Right renal pelvis (tissue), 4 donors: ENCODE measurements around the gene PDE4B. TPM values are rescaled to one million over a fixed set of nuclear protein-coding genes. Genes with fewer than 3 reads are reported as not detected.
A peak's percentile ranks its signal among the peaks of the same experiment; 100 is the strongest.
"Not testable (repeated sequence)": the region's sequence is repeated elsewhere in the genome, so short reads cannot be mapped to it uniquely, and the experiment has no call there.

Source experiments
- DNase-seq, 4 donors: peaks; one replicate each; pipeline ENCODE4 v3.0.0-alpha.2; 2013; ENCODE audit warnings: low read depth in 4 of 4, low spot score in 3 of 4, missing footprints in 1 of 4
- polyA plus RNA-seq, 4 donors: library from polyadenylated mRNA; unstranded; fragments of 120-200 nt; gene quantifications; one replicate each; pipeline ENCODE4 v1.2.1, GENCODE V29; 2013; ENCODE audit not compliant: insufficient read length in 4 of 4

The PDE4B gene
- polyA plus RNA-seq, 4 donors = 7.7 to 10.3 (median 9.0) TPM

GRCh38 chr1:65949230-65949626 is 156.5 kb downstream of the PDE4B start:
- no peak for DNase-seq

- DNase-seq = no peak
Observed at GRCh38 chr1:65949933-65950332, 157.2 kb downstream of the PDE4B start.

GRCh38 chr1:65952696-65953095 is 160.0 kb downstream of the PDE4B start:
- DNase-seq = no peak

DNA sequence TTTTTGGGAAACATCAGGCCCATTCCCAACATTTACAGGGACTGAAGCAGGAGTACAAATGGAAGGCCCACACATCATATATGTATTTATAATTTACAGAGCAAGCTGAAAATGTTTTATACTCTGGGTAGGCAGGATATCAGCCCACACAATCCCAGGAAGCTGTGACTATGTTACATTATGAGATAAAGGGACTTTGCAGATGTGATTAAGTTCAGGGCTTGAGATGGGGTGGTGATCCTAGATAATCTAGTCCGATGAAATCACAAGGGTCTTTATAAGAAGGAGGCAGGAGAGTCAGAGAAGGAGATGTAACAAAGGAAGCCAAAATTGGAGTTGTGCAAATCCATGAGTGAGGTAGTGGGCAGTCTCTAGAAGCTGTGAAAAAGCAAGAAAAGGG is 160.5 kb downstream of the PDE4B start:
- DNase-seq = no peak

DNA sequence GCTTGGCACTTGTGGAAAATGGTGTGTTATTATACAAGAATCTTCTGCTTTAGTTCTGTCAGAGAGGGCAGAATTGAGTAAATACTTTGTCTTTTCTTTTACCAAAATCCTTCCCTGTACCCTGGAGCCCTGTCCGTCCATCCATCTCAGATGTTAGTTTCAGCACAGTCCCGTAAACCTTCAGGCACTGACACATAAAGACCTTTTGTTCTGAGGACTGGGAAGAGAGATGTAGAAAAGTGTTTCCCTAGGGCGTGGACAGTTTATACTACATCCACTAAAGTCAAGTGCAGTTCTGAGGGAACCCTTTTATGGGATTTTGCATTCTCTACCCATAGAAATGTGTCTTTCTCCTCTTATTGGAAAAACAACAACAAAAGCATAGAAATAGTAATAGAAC is 162.4 kb downstream of the PDE4B start:
- DNase-seq = no peak

- DNase-seq = no peak
Observed at GRCh38 chr1:65955503-65955902, 162.8 kb downstream of the PDE4B start.

DNA sequence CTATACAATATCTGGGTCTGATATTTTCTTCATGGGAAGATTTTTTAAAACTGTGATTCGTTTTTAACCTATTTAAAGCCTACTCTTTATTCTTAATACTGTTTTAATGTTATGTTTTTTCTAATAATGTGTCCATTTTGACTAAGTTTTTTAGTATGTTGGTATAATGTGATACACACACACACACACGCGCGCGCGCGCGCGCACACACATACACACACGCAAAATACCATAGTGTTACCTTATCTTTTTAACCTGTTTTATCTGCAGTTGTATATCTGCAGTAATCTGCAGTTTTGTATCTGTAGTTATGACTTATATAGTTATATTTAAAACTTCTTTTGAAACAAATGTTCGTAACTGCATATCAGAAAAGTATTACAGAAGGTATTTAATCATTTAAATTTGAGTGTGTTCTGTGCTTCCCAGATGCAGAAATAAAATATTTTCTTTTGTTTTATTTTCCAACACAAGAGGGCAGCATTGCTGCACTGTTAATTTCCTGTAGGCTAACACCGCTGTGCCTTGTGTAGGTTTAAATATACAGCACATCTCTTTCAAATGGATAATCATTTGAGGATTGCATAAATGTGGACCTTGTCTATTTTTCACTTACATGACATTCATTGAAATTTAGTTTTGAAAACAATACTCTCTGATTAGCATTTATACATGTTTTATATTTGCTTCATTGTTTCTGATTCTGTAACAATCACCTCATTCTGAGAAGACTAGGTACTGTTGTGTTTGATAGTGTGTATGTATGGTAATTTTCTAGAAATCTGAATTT is 166.1 kb downstream of the PDE4B start:
- DNase-seq = peak; percentile 31 to 49 (median 42)

GRCh38 chr1:65959896-65960567 is 167.3 kb downstream of the PDE4B start:
- no peak for DNase-seq

DNA sequence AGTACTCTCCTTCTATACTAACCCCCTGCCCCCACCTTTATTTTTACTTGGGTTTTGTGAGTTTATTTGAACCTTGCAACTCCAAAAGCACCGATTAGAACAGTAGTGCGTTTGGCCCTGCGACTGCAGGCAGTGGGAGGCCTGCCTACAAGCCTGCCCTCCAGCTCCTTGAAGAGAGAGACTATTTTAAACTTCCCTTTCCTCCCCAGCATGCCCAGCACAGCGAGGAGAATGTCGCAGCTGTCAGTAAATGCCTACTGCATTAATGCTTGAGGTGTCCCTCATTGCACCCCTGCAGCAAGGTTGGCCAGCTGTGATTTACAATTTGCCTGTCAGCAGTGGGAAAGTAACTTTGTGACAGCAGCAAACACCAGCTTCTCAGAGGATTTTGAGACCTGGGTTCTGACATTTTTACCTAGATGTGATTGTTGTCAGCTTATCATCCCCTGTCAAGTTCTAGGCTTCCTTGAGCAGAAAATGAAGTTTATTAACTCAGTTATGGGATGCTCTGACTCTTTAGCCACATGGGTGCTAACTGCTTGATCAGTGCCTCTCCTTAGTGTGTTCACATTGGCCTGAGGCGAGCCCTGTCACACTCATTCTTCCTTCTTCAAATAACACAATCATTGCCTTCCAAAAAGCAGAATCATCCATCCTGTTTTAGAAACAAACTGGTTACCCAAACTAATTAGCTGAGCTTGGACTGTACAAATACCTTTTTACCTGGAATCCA is 170.6 kb downstream of the PDE4B start:
- DNase-seq = no peak

DNA sequence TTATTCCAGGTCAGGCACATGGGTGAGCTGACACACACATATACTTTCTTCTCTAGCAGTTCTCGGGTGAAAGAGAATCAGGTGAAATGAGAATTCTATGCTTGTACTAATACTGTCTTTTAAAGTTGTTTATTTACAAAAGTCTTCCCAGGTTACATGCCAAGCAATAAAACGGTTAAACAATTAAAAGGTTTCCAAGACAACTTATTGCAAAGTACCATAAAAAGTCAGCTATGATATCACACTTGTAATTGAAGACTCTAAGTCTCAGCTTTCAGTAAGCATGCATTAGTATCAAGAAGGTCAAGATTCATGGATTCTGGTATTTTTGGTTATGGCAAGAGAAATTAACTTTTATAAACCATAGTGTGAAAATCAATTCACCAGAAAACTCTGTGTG is 171.4 kb downstream of the PDE4B start:
- DNase-seq = no peak

DNA sequence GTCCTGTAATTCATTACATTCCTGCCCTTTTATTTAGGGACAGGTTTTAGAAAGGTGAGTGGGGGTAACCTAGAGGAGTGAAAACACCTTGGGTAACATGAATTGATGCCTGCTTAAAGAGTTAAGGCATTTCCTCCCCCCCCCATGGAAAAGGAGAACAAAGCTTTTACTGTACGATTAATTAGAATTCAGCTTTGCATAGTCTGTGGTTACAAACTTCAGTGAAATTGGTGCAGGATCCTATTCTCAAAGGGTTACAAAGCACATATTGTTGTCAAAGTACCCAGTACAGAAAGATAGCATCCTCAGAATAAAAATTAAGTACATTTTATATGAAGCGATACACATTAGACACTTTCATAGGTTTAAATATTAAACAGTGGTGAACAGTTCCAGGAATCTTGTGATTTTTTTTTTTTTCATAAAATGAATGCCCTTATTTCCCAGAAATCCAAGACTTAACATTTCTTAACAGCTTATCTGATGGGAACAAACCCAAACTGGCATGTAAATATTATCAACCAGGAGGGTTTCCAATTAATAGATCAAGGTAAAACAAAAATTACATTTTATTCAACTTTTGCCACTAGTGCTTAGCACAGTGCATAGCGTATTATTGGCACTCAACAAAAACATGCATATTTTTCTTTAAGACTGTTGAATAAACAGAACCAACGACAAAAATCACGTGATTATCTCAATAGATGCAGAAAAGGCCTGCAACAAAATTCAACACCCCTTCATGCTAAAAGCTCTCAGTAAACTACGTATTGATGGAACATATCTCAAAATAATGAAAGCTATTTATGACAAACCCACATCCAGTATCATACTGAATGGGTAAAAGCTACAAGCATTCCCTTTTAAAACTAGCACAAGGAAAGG is 172.7 kb downstream of the PDE4B start:
- no peak for DNase-seq

DNA sequence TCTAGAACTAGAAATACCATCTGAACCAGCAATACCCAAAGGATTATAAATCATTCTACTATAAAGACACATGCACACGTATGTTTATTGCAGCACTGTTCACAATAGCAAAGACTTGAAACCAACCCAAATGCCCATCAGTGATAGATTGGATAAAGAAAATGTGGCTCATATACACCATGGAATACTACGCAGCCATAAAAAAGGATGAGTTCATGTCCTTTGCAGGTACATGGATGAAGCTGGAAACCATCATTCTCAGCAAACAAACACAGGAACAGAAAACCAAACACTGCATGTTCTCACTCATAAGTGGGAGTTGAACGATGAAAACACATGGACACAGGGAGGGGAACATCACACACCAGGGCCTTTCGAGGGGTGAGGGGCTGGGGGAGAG is 174.8 kb downstream of the PDE4B start:
- not testable (repeated sequence) for DNase-seq

DNA sequence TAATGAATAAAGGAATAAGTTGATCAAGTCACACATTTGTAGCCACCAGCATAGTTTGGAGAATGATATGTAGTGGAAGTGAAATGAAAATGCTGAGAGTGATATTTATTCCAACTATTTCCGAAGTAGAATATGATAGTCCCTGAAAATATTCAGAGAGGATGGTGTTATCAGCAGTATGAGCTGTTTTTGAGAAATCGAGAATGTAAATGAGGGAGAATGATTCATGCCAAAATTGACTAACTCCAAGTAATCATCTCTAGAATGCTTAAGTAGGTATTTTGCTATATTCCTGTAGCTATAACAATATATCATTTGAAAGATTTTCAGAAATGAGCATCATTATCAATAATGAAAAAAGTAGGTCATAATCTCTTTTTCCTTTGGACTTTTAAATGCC is 178.9 kb downstream of the PDE4B start:
- DNase-seq = no peak

GRCh38 chr1:65975708-65976107 is 183.0 kb downstream of the PDE4B start:
- no peak for DNase-seq

GRCh38 chr1:65979136-65980044 is 186.7 kb downstream of the PDE4B start:
- no peak for DNase-seq

DNA sequence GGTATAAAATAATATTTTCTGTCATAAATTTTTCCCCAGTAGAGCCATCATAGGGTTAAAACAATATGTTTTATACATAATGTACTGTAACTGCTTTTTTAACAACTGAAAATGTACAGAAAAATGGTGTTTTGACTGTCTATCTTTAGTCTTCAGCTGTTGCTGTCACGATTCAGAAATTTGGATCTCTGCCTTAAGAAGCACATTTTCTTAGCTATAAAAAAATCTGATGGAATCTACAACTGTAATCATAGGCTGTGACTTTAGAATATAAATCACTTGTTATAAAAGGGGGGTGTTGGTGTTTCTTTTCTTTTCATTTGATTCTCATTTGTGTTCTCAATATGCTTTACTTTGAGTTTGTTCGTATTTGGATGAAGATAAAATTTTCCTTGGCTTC is 187.5 kb downstream of the PDE4B start:
- no peak for DNase-seq

DNA sequence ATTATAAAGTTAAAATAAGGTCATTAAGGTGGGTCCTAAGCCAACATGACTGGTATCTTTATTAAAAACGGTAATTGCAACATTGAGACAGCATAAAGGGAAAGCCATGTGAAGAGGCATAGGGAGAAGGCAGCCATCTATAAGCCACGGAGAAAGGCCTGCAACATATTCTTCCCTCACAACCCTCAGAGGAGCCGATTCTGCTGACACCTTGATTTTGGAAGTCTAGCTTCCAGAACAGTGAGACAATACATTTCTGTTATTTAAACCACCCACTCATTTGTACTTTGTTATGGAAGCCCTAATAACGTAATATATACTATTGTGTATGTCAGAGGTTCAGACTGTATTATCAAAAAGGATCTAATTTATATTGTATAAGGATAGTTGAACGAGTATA is 190.8 kb downstream of the PDE4B start:
- no peak for DNase-seq

- DNase-seq = no peak
Observed at GRCh38 chr1:65985393-65986066, 192.8 kb downstream of the PDE4B start.

DNA sequence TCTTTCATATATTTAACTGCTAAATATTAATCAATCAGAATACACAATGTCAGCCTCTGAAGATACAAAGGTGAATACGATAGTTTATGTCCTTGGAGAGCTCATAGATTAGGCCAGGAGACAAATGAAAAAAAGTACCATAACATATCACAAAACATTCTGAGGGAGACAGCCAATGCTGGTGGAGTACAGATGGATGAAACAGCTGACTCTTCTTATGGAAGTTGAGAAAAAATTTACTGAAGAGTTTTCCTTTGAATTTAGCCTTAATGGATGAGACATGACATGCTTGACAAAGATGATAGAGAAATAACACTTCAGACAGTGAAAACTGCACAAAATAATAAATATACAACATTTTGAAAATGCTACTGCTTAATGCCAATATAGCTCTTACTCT is 193.5 kb downstream of the PDE4B start:
- DNase-seq = no peak
